GM23338 (cell line): ENCODE measurements around the gene CD6. TPM values are rescaled to one million over a fixed set of nuclear protein-coding genes. Genes with fewer than 3 reads are reported as not detected.

ENCODE experiments used
- ATAC-seq: fragments of 200-7000 bp; cut with Tn5 transposase; 3 replicates; pipeline ENCODE4 v1.9.1; 2020
- DNase-seq: peaks from one replicate; pipeline ENCODE4 v3.0.0-alpha.2; 2015; ENCODE audit warnings: low spot score
- H2AFZ ChIP-seq: fragments of 200-600 bp; sonication (generic); 2 replicates; pipeline ENCODE4 v1.8.0; 2016; ENCODE audit warnings: antibody characterized with exemption, mild to moderate bottlenecking, moderate library complexity
- H3F3A ChIP-seq: fragments of 200-600 bp; sonication (generic); replicated peaks from 2 replicates; pipeline ENCODE4 v1.8.0; 2017; ENCODE audit warnings: antibody characterized with exemption, mixed run types, low read depth
- H3K27ac ChIP-seq: fragments of 200-600 bp; sonication (generic); 2 replicates; pipeline ENCODE4 v1.6.1; 2016; ENCODE audit warnings: low read depth
- H3K27me3 ChIP-seq: fragments of 200-600 bp; sonication (generic); 2 replicates; pipeline ENCODE4 v1.8.0; 2016; ENCODE audit warnings: mild to moderate bottlenecking, mixed run types, moderate library complexity; ENCODE audit not compliant: insufficient read depth
- H3K36me3 ChIP-seq: fragments of 200-600 bp; sonication (generic); 2 replicates; pipeline ENCODE4 v1.8.0; 2016; ENCODE audit warnings: mild to moderate bottlenecking; ENCODE audit not compliant: insufficient read depth
- H3K4me1 ChIP-seq: fragments of 200-600 bp; sonication (generic); 2 replicates; pipeline ENCODE4 v1.8.0; 2016; ENCODE audit warnings: mild to moderate bottlenecking, moderate library complexity; ENCODE audit not compliant: insufficient read depth
- H3K4me2 ChIP-seq: fragments of 200-600 bp; sonication (generic); 2 replicates; pipeline ENCODE4 v1.7.1; 2017; ENCODE audit warnings: mixed run types
- H3K4me3 ChIP-seq: fragments of 200-600 bp; sonication (generic); 2 replicates; pipeline ENCODE4 v1.6.1; 2016; ENCODE audit warnings: mixed run types
- H3K79me2 ChIP-seq: fragments of 200-600 bp; sonication (generic); replicated peaks from 2 replicates; pipeline ENCODE4 v1.8.0; 2017; ENCODE audit warnings: mild to moderate bottlenecking; ENCODE audit not compliant: insufficient read depth
- H3K9me2 ChIP-seq: fragments of 200-600 bp; sonication (generic); 2 replicates; pipeline ENCODE4 v1.8.0; 2017; ENCODE audit not compliant: insufficient read depth
- H4K20me1 ChIP-seq: fragments of 200-600 bp; sonication (generic); replicated peaks from 2 replicates; pipeline ENCODE4 v1.8.0; 2017; ENCODE audit warnings: mild to moderate bottlenecking; ENCODE audit not compliant: insufficient read depth
- H3K27ac Mint-ChIP-seq: 2 replicates; pipeline ENCODE4 v1.8.0; 2020; ENCODE audit warnings: inconsistent platforms, mild to moderate bottlenecking, moderate library complexity, mixed read lengths
- H3K27me3 Mint-ChIP-seq: 3 replicates; pipeline ENCODE4 v1.8.0; 2022; ENCODE audit warnings: low read depth, mild to moderate bottlenecking, moderate library complexity, mixed read lengths, inconsistent platforms; ENCODE audit not compliant: insufficient read depth, poor library complexity
- H3K36me3 Mint-ChIP-seq: 3 replicates; pipeline ENCODE4 v1.8.0; 2021; ENCODE audit warnings: low read depth, mild to moderate bottlenecking, inconsistent platforms, moderate library complexity, mixed read lengths
- H3K4me1 Mint-ChIP-seq: 3 replicates; pipeline ENCODE4 v1.8.0; 2020; ENCODE audit warnings: mild to moderate bottlenecking, inconsistent platforms, mixed read lengths
- H3K4me3 Mint-ChIP-seq: 3 replicates; pipeline ENCODE4 v1.8.0; 2021; ENCODE audit warnings: moderate library complexity, mild to moderate bottlenecking, inconsistent platforms, mixed read lengths
- H3K9me3 Mint-ChIP-seq: 3 replicates; pipeline ENCODE4 v1.8.0; 2020; ENCODE audit warnings: moderate library complexity, mild to moderate bottlenecking, inconsistent platforms, mixed read lengths
- CREB1 ChIP-seq: fragments of 250-450 bp; sonication (Bioruptor Pico); IDR thresholded peaks from 2 replicates; pipeline ENCODE4 v1.5.0; 2020; ENCODE audit warnings: low read depth, mild to moderate bottlenecking, moderate library complexity
- CTCF ChIP-seq, 2 experiments: fragments of 200-600 bp in 1 of 2; sonication (generic) in 1 of 2; conservative IDR thresholded peaks; 2 replicates each; pipeline versions ENCODE4 v1.5.1 to v1.6.1; 2016 to 2017; ENCODE audit warnings: antibody characterized with exemption in 2 of 2, low read depth in 2 of 2, mild to moderate bottlenecking in 2 of 2, moderate library complexity in 1 of 2
- ETS1 ChIP-seq: IDR thresholded peaks from 2 replicates; pipeline ENCODE4 v1.6.1; 2016; ENCODE audit warnings: antibody characterized with exemption
- EZH2 ChIP-seq: fragments of 200-600 bp; sonication (generic); IDR thresholded peaks from one replicate; pipeline ENCODE4 v1.8.0; 2017; ENCODE audit warnings: antibody characterized with exemption, mild to moderate bottlenecking, low read depth; ENCODE audit not compliant: unreplicated experiment
- EZH2phosphoT487 ChIP-seq: fragments of 200-600 bp; sonication (generic); IDR thresholded peaks from one replicate; pipeline ENCODE4 v1.8.1; 2018; ENCODE audit warnings: antibody characterized with exemption; ENCODE audit not compliant: unreplicated experiment
- JUNB ChIP-seq: IDR thresholded peaks from one replicate; pipeline ENCODE4 v1.6.1; 2016; ENCODE audit warnings: antibody characterized with exemption; ENCODE audit not compliant: unreplicated experiment
- NANOG ChIP-seq: IDR thresholded peaks from 2 replicates; pipeline ENCODE4 v1.6.1; 2016; ENCODE audit warnings: antibody characterized with exemption, borderline replicate concordance
- POLR2AphosphoS5 ChIP-seq: IDR thresholded peaks from 2 replicates; pipeline ENCODE4 v1.6.1; 2016; ENCODE audit warnings: antibody characterized with exemption, low read depth
- REST ChIP-seq: IDR thresholded peaks from one replicate; pipeline ENCODE4 v1.6.1; 2018; ENCODE audit warnings: antibody characterized with exemption; ENCODE audit not compliant: unreplicated experiment
- STAT1 ChIP-seq: IDR thresholded peaks from one replicate; pipeline ENCODE4 v1.6.1; 2016; ENCODE audit warnings: antibody characterized with exemption; ENCODE audit not compliant: unreplicated experiment
- ZNF114 ChIP-seq: fragments of 250-450 bp; sonication (Bioruptor Pico); IDR thresholded peaks from 2 replicates; pipeline ENCODE4 v1.5.0; 2020; ENCODE audit warnings: mild to moderate bottlenecking, moderate library complexity
- ZNF331 ChIP-seq: fragments of 250-450 bp; sonication (Bioruptor Pico); IDR thresholded peaks from 2 replicates; pipeline ENCODE4 v1.5.0; 2020; ENCODE audit warnings: low read depth, mild to moderate bottlenecking, moderate library complexity
- ZNF462 ChIP-seq: fragments of 250-450 bp; sonication (Bioruptor Pico); IDR thresholded peaks from 2 replicates; pipeline ENCODE4 v1.5.0; 2020; ENCODE audit warnings: mild to moderate bottlenecking, moderate library complexity
- polyA plus RNA-seq: library from polyadenylated mRNA; unstranded; fragments of >200 nt; fragmentation: Nextera tagmentation; extraction: Ambion mirVana; gene quantifications from 2 replicates; pipeline ENCODE4 v1.2.1, GENCODE V29; 2016
- total RNA-seq: library from RNA; depleted of rRNA; stranded (reverse); fragments of >200 nt; shearing (Covaris generic); gene quantifications from 2 replicates; pipeline ENCODE4 v1.2.3, GENCODE V29; 2014

The CD6 gene
- total and polyA plus RNA-seq, 2 experiments from 2014 or later, result 0.49 TPM; not detected in 1

GRCh38 chr11:60937811-60938210 lies 33.7 kb upstream of the CD6 start:
- no peaks in the 10 kb centered on the region for H3K9me3 Mint-ChIP-seq
- Histone ChIP-seq H4K20me1 (no peaks in the 10 kb centered on the region; the same call in 1 of the 2 replicates), H3K4me3 (no peak overlapping the region), H3K27ac (no peak overlapping the region), H3K9me2 (no peaks in the 10 kb centered on the region), H3K4me2 (no peak overlapping the region), H3K36me3 (no peaks in the 10 kb centered on the region), H3K27me3 (no peaks in the 10 kb centered on the region), H2AFZ (no peak overlapping the region), H3K79me2 (no peaks in the 10 kb centered on the region), H3K4me1 (no peaks in the 10 kb centered on the region), H3F3A (no peaks in the 10 kb centered on the region)
- no peak for TF ChIP-seq ZNF114
- no peak for TF ChIP-seq NANOG
- no peak for TF ChIP-seq CTCF (conservative IDR thresholded peaks at IDR 0.05; ENCODE audit: low read depth in 2 of 2)
- no peak for TF ChIP-seq CREB1 (CRISPR knock-in tag)
- TF ChIP-seq ZNF331, result no peak
- no peak for TF ChIP-seq POLR2AphosphoS5
- TF ChIP-seq JUNB, result no peak
- TF ChIP-seq REST, result no peak
- TF ChIP-seq EZH2, result no peak
- no peak for TF ChIP-seq EZH2phosphoT487
- no peak for TF ChIP-seq STAT1
- no peak for TF ChIP-seq ZNF462 (CRISPR knock-in tag)
- TF ChIP-seq ETS1, result no peak
- no peak overlapping the region for H3K4me3 Mint-ChIP-seq
- H3K4me1 Mint-ChIP-seq, result peaks cover 10% of the 10 kb centered on the region; the same call in 2 of the 3 replicates
- H3K27me3 Mint-ChIP-seq, result peaks cover 9% of the 10 kb centered on the region
- H3K36me3 Mint-ChIP-seq, result peaks cover 19% of the 10 kb centered on the region
- H3K27ac Mint-ChIP-seq, result no peak overlapping the region
- DNase-seq (no peak), ATAC-seq (no peak)
